ENCODE data around the gene C3orf20.

DNA sequence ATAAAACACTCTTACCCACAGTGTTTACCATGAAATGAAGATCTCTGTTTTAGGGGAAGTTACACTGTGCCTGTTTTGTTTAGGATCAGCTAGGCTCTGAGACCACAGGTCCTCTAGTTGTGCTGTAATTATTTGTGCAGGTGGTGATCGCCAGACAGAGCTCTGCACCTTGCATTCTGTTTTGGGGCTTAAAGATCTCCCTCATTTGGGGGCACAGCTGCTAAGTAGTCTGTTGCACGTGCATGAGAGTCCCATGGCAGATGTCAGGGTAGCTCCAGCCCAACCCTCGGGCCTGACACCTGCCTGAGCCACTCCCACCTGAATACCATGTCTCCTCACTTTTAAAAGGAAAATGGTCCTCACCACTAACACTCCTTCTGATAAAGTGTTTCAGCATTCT is 12.4 kb downstream of the C3orf20 start:
- TF ChIP-seq GATA2 (IDR thresholded peaks at IDR 0.05; ENCODE audit: low read depth, low read length), result no peak
- no peak for TF ChIP-seq GATA3 (IDR thresholded peaks at IDR 0.05; ENCODE audit: low read depth, low read length)
